K562 (cell line): ENCODE results near the gene DKKL1. TPM values are rescaled to one million over a fixed set of nuclear protein-coding genes. Genes with fewer than 3 reads are reported as not detected.

Experiments
- FUS ChIP-seq: fragments of 200-400 bp; formaldehyde crosslinking; optimal IDR thresholded peaks from 2 replicates; pipeline ENCODE3; 2017; ENCODE audit warnings: low read depth, low read length
- KLF1 ChIP-seq: fragments of 450-650 bp; IDR thresholded peaks from 2 replicates; pipeline ENCODE4 v1.6.1; 2016; ENCODE audit warnings: missing genetic modification characterization, missing compliant biosample characterization
- KLF13 ChIP-seq: fragments of 450-650 bp; IDR thresholded peaks from 2 replicates; pipeline ENCODE4 v1.6.1; 2016; ENCODE audit warnings: missing genetic modification characterization, low read depth, mild to moderate bottlenecking, missing compliant biosample characterization, moderate library complexity, borderline replicate concordance
- MAZ ChIP-seq, 2 experiments: fragments of 450-650 bp in 1 of 2; sonication (generic) in 1 of 2; formaldehyde crosslinking; IDR thresholded peaks in 1 of 2; conservative IDR thresholded peaks in 1 of 2; 2 replicates each; pipeline versions ENCODE4 v1.4.0 to v1.5.0; 2020; ENCODE audit warnings: mild to moderate bottlenecking in 1 of 2, missing genetic modification reagents in 1 of 2
- NELFE ChIP-seq: IDR thresholded peaks from 2 replicates; pipeline ENCODE4 v1.6.1; 2011; ENCODE audit warnings: mild to moderate bottlenecking; ENCODE audit not compliant: insufficient read depth, insufficient read length
- PURB ChIP-seq: sonication (generic); formaldehyde crosslinking; IDR thresholded peaks from 2 replicates; pipeline ENCODE4 v1.9.0; 2021; ENCODE audit warnings: low read depth, mild to moderate bottlenecking, missing genetic modification reagents
- RBM15 ChIP-seq: fragments of 200-400 bp; formaldehyde crosslinking; IDR thresholded peaks from 2 replicates; pipeline ENCODE4 v1.6.1; 2018; ENCODE audit warnings: mild to moderate bottlenecking, low read length, moderate library complexity; ENCODE audit not compliant: insufficient read depth
- ZBTB7A ChIP-seq: IDR thresholded peaks from 2 replicates; pipeline ENCODE4 v1.6.1; 2011; ENCODE audit warnings: low read depth, mild to moderate bottlenecking, low read length, moderate library complexity, borderline replicate concordance; ENCODE audit not compliant: control insufficient read depth
- polyA plus RNA-seq, 8 experiments: library from polyadenylated mRNA; depleted of rRNA in 4 of 8; stranded (reverse) in 5 of 8; unstranded in 3 of 8; fragments of >200 nt; fragmentation: Nextera tagmentation in 2 of 8; fragmentation: Illumina TruSeq in 1 of 8; extraction: Ambion mirVana in 2 of 8; extraction: Trizol in 1 of 8; gene quantifications; 2 replicates each; pipeline versions ENCODE4 v1.2.1 to v1.2.3, GENCODE V29; 2011 to 2014; ENCODE audit warnings: inconsistent platforms in 1 of 8, missing spikeins in 1 of 8
- total RNA-seq, 7 experiments: library from RNA; depleted of rRNA in 6 of 7; stranded (reverse); fragments of >200 nt in 6 of 7; fragmentation: Illumina TruSeq in 2 of 7; extraction: Trizol in 2 of 7; gene quantifications; 2 replicates each; pipeline versions ENCODE4 v1.2.1 to v1.2.3, GENCODE V29; 2011 to 2021; ENCODE audit warnings: low replicate concordance in 1 of 7
- TF ChIP-seq, protein P1 (sequence below): sonication (generic); formaldehyde crosslinking; IDR thresholded peaks from 2 replicates; pipeline ENCODE4 v1.8.0; 2022; ENCODE audit warnings: missing genetic modification reagents, mild to moderate bottlenecking, moderate library complexity, borderline replicate concordance
- TF ChIP-seq, protein P2 (sequence below): fragments of 450-650 bp; formaldehyde crosslinking; IDR thresholded peaks from 2 replicates; pipeline ENCODE4 v1.4.0; 2020; ENCODE audit warnings: mild to moderate bottlenecking, moderate library complexity
- TF ChIP-seq, protein P3 (sequence below): fragments of 450-650 bp; IDR thresholded peaks from 2 replicates; pipeline ENCODE4 v1.6.1; 2016
- TF ChIP-seq, protein P4 (sequence below): fragments of 450-650 bp; IDR thresholded peaks from 2 replicates; pipeline ENCODE4 v1.6.1; 2016; ENCODE audit warnings: low read depth, mild to moderate bottlenecking, moderate library complexity
- TF ChIP-seq, protein P5 (sequence below): fragments of 450-650 bp; formaldehyde crosslinking; IDR thresholded peaks from 2 replicates; pipeline ENCODE4 v1.4.0; 2020; ENCODE audit warnings: mild to moderate bottlenecking, moderate library complexity
- TF ChIP-seq, protein P6 (sequence below): fragments of 250-450 bp; sonication (Bioruptor Pico); IDR thresholded peaks from 2 replicates; pipeline ENCODE4 v1.8.0; 2021; ENCODE audit warnings: borderline replicate concordance, mild to moderate bottlenecking, moderate library complexity; ENCODE audit not compliant: poor library complexity, severe bottlenecking
- TF ChIP-seq, protein P7 (sequence below): fragments of 250-450 bp; sonication (Bioruptor Pico); IDR thresholded peaks from 2 replicates; pipeline ENCODE4 v1.5.1; 2021; ENCODE audit warnings: mild to moderate bottlenecking

DKKL1 gene
- total and polyA plus RNA-seq, 9 of the 15 experiments (the other 6 are each of a cell fraction or from before 2014, with no cell fraction given): 0.15 to 1.7 (median 0.52) TPM

DNA sequence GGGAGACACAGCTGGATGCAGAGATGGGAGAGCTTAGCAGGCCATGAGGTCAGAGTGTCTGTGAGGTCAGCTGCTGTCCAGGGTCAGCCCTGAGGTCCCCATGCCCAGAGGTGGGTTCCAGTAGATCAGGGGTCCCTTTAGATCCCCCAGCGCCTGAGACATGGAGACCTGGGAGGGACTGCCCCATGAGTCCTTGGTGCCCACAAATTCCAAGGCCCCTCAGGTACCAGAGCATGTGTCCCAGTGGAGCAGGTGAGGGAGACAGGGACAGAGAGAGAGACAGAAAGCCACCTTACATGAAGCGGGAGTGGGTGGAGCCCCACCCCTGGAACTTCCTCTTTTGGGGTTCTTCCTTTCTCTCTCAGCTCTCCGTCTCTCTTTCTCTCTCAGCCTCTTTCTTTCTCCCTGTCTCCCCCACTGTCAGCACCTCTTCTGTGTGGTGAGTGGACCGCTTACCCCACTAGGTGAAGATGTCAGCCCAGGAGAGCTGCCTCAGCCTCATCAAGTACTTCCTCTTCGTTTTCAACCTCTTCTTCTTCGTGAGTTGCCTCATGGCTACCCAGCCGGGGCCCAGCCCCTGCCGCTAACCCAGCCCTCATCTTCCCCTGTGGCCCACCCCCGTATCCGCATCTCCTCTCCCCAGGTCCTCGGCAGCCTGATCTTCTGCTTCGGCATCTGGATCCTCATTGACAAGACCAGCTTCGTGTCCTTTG, 28.4 kb upstream of the DKKL1 start, which contains the start of gene CD37 (continued):
- TF ChIP-seq FUS (no peak), MAZ (CRISPR knock-in tag; conservative IDR thresholded peaks at IDR 0.05 in 1 of 2, IDR thresholded peaks at IDR 0.05 in 1 of 2) (0 out of 4 replicates have a peak, but pooled peaks of 1 of the 2 experiments have one; percentile 50), PURB (no peak), RBM15 (no peak), KLF1 (0 out of 2 replicates have a peak, but pooled peaks have one; percentile 52), NELFE (no peak), ZBTB7A (peak; percentile 64; the same call in 1 of the 2 replicates), KLF13 (no peak)
- TF ChIP-seq, protein P1, sequence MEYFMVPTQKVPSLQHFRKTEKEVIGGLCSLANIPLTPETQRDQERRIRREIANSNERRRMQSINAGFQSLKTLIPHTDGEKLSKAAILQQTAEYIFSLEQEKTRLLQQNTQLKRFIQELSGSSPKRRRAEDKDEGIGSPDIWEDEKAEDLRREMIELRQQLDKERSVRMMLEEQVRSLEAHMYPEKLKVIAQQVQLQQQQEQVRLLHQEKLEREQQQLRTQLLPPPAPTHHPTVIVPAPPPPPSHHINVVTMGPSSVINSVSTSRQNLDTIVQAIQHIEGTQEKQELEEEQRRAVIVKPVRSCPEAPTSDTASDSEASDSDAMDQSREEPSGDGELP (CRISPR knock-in tag): peak; percentile 31; the same call in 1 of the 2 replicates
- TF ChIP-seq, protein P2, sequence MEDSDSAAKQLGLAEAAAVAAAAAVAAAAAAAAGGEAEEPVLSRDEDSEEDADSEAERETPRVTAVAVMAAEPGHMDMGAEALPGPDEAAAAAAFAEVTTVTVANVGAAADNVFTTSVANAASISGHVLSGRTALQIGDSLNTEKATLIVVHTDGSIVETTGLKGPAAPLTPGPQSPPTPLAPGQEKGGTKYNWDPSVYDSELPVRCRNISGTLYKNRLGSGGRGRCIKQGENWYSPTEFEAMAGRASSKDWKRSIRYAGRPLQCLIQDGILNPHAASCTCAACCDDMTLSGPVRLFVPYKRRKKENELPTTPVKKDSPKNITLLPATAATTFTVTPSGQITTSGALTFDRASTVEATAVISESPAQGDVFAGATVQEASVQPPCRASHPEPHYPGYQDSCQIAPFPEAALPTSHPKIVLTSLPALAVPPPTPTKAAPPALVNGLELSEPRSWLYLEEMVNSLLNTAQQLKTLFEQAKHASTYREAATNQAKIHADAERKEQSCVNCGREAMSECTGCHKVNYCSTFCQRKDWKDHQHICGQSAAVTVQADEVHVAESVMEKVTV: no peak
- TF ChIP-seq, protein P3, sequence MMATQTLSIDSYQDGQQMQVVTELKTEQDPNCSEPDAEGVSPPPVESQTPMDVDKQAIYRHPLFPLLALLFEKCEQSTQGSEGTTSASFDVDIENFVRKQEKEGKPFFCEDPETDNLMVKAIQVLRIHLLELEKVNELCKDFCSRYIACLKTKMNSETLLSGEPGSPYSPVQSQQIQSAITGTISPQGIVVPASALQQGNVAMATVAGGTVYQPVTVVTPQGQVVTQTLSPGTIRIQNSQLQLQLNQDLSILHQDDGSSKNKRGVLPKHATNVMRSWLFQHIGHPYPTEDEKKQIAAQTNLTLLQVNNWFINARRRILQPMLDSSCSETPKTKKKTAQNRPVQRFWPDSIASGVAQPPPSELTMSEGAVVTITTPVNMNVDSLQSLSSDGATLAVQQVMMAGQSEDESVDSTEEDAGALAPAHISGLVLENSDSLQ: no peak
- TF ChIP-seq, protein P4, sequence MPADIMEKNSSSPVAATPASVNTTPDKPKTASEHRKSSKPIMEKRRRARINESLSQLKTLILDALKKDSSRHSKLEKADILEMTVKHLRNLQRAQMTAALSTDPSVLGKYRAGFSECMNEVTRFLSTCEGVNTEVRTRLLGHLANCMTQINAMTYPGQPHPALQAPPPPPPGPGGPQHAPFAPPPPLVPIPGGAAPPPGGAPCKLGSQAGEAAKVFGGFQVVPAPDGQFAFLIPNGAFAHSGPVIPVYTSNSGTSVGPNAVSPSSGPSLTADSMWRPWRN: no peak
- TF ChIP-seq, protein P5, sequence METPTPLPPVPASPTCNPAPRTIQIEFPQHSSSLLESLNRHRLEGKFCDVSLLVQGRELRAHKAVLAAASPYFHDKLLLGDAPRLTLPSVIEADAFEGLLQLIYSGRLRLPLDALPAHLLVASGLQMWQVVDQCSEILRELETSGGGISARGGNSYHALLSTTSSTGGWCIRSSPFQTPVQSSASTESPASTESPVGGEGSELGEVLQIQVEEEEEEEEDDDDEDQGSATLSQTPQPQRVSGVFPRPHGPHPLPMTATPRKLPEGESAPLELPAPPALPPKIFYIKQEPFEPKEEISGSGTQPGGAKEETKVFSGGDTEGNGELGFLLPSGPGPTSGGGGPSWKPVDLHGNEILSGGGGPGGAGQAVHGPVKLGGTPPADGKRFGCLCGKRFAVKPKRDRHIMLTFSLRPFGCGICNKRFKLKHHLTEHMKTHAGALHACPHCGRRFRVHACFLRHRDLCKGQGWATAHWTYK (CRISPR knock-in tag): no peak
- TF ChIP-seq, protein P6, sequence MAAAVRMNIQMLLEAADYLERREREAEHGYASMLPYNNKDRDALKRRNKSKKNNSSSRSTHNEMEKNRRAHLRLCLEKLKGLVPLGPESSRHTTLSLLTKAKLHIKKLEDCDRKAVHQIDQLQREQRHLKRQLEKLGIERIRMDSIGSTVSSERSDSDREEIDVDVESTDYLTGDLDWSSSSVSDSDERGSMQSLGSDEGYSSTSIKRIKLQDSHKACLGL (CRISPR knock-in tag): no peak
- TF ChIP-seq, protein P7, sequence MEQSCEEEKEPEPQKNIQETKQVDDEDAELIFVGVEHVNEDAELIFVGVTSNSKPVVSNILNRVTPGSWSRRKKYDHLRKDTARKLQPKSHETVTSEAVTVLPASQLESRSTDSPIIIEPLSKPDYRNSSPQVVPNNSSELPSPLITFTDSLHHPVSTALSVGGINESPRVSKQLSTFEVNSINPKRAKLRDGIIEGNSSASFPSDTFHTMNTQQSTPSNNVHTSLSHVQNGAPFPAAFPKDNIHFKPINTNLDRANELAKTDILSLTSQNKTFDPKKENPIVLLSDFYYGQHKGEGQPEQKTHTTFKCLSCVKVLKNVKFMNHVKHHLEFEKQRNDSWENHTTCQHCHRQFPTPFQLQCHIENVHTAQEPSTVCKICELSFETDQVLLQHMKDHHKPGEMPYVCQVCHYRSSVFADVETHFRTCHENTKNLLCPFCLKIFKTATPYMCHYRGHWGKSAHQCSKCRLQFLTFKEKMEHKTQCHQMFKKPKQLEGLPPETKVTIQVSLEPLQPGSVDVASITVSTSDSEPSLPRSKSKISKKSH (CRISPR knock-in tag): no peak
